Fibroblast of skin of right biceps (primary cell): Measurements from ENCODE around the gene CYP27C1.
A peak's percentile ranks its signal among the peaks of the same experiment; 100 is the strongest.

Source experiments
- DNase-seq: peaks from one replicate; pipeline ENCODE4 v3.0.0-alpha.2; 2013

Gene CYP27C1

DNA sequence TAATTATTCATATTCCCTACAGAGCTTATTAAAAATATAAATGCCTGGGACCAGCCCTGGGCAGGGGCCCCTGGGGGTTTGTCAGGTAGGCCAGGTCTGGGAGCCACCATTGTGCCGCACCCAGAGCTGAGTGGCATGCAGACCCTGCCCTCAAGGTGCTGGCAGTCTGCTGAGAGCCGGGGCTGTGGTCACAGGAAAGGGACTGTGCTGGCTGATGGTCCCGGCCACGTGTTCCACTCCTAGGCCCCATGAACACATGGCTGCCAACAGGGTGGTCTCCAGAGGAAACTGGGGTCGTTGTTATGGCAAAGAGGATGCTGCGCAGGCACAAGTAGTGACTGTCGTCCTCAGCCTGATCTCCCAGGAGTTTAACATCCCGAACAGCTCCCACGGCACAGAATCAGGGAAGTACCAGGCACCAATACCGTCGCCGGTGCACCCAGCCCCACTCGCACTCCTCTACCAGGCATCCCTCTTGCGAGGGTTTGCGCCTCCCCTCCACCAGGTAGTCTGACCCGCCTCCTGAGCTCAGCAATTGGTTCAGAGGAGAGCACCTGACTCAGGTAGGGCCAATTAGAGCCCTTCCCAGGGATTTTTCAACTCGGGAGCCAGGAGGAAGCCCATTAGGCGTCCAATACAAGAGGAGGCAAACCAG is 73.9 kb downstream of the CYP27C1 start:
- DNase-seq = no peak

- peak; percentile 87 for DNase-seq
Measured at GRCh38 chr2:127145280-127145895, 74.7 kb downstream of the CYP27C1 start.

- DNase-seq = peak; percentile 39
Measured at GRCh38 chr2:127143841-127144782, 76.0 kb downstream of the CYP27C1 start.

DNA sequence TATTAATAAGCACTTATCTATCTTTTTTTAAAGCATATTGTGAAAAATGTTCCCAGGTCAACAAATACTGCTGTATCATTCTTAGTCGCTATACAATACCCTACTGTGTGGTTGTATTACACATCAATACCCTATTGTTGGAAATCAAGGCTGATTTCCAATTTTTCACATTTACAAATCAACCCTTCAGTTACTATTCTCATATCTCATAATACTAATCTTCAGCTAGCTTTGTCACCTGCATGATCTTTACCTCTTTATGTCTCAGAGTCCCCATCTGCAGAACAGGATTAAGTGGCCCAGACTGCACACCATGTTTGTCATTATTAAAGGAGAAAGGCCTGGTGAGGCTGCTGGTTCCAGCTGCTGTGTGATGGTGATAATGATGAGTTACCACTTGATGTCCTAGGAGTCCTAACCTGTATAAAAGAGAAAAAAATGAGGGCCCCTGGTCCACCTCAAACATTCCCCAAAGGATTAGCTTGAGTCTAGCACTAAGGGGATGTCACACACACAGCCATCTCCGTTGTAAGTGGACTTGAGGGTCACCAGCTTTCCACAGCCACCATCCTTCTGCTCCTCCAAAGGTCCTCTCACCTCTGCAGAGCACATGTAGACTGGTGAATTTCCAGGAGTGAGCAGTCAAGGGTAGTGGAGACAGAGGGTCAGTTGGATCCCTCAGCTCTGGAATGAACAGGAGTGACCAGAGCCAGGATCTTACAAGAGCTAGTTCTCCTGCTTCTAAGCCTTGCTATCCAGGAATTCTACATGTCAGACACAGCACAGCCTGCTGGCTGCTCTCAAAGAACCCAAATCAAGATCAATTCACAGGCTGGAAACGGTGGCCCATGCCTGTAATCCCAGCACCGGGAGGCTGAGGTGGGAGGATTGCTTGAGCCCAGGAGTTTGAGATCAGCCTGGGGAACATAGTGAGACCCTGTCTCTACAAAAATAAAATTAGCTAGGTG is 77.2 kb downstream of the CYP27C1 start:
- no peak for DNase-seq

GRCh38 chr2:127140538-127140937 is 79.6 kb downstream of the CYP27C1 start:
- no peak for DNase-seq

DNA sequence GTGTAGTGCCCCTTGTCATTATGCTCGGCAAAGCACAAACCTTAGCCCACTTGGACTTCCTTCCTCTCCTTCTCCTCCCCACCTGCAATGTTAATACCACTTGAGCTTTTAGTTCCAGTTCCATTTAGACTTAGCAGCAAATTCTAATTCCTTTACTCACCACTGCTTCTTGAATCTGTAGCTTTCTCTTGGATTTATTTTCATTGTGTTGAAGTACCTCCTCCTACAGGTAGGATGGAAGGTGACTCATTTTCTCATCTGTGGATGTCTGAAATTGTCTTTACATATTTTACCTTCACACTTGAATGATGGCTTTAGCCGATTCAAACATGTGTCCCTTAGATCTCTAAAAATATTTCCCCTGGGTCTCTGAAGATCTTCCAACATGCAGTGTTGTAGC is 80.3 kb downstream of the CYP27C1 start:
- DNase-seq = no peak

- no peak for DNase-seq
Measured at GRCh38 chr2:127138281-127138680, 81.8 kb downstream of the CYP27C1 start.

DNA sequence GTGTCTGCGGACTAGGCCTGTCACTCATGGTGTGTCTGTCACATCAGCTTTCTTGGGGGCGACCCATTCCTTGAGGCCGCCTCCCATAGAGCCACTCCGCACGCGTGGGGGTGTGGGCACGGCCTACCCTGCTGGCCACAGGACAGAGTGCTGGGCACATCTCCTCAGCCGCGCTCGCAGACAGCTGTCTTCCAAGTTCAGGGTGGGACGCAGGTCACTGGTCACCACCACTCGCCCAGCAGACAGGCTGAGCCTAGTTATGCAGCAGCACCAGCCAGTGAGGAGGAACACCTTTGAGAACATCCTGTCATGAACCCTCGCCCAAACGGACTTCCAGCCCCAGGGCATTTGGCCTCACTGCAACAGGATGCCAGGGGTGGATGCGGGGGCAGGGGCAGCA is 82.4 kb downstream of the CYP27C1 start:
- no peak for DNase-seq

DNA sequence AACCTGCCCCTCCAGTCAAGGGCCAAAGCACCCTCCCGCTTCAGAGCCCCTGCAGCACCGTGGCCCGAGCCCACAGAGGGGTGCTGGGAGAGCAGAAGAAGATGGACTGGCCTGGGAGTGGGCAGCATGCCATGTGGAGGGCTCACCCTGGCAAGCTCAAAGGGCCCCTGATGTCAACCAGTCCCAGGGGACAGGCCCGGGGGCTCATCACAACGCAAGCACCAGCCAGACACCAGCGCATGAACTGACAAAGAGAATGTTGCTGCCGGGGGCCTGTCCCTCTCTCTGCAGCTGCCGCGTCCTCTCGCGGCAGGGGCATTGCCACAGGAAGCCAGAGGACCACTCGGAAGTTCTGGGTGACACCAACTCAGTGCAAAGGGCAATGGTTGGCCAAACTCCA is 82.9 kb downstream of the CYP27C1 start:
- DNase-seq = no peak

GRCh38 chr2:127134833-127135830 is 85.0 kb downstream of the CYP27C1 start:
- DNase-seq = no peak

GRCh38 chr2:127134235-127134634 is 85.9 kb downstream of the CYP27C1 start:
- DNase-seq = no peak
